IMR-90 (cell line): ENCODE results near the gene NPAS3. TPM values are rescaled to one million over a fixed set of nuclear protein-coding genes. Genes with fewer than 3 reads are reported as not detected.

Source experiments
- ATAC-seq: fragments of 200-7000 bp; cut with Tn5 transposase; 2 replicates; pipeline ENCODE4 v1.9.1; 2020; ENCODE audit warnings: low read depth, mild to moderate bottlenecking, moderate library complexity
- BruUV-seq: library from RNA; stranded (reverse); fragments of 400-500 nt; replicated peaks from 2 replicates; lab custom pipeline; 2021; lab: Mats Ljungman, UMichigan
- CTCF ChIA-PET: fragments of 300-600 bp; formaldehyde crosslinking; extraction: SDS; loops from one replicate; lab custom pipeline; 2021; ENCODE audit warnings: antibody characterized with exemption; lab: Yijun Ruan, JAX
- POLR2A ChIA-PET: fragments of 300-600 bp; sonication (Branson Sonifier 250); formaldehyde crosslinking; loops from one replicate; lab custom pipeline; 2022; ENCODE audit warnings: antibody characterized with exemption; ENCODE audit not compliant: unreplicated experiment; lab: Charles Lee
- DNase-seq: peaks from one replicate; pipeline ENCODE4 v3.0.0; 2013
- H2AFZ ChIP-seq: replicated peaks from 2 replicates; pipeline ENCODE3; 2013; ENCODE audit warnings: low read length, mild to moderate bottlenecking; ENCODE audit not compliant: poor library complexity
- H2AK5ac ChIP-seq: 2 replicates; pipeline ENCODE4 v1.6.1; 2013; ENCODE audit warnings: low read depth, low read length, inconsistent platforms
- H2AK9ac ChIP-seq: replicated peaks from 2 replicates; pipeline ENCODE3; 2013; ENCODE audit warnings: mild to moderate bottlenecking, low read depth, low read length, moderate library complexity; ENCODE audit not compliant: poor library complexity
- H2BK120ac ChIP-seq: 2 replicates; pipeline ENCODE4 v1.6.1; 2013; ENCODE audit warnings: low read depth, low read length, inconsistent platforms
- H2BK15ac ChIP-seq: 3 replicates; pipeline ENCODE4 v1.6.1; 2013; ENCODE audit warnings: low read depth, low read length, inconsistent platforms
- H2BK20ac ChIP-seq: 2 replicates; pipeline ENCODE4 v1.6.1; 2013; ENCODE audit warnings: low read depth, mild to moderate bottlenecking, inconsistent platforms, low read length, moderate library complexity
- H2BK5ac ChIP-seq: 2 replicates; pipeline ENCODE4 v1.6.1; 2013; ENCODE audit warnings: mild to moderate bottlenecking, low read depth, low read length, inconsistent platforms; ENCODE audit not compliant: poor library complexity, severe bottlenecking
- H3K14ac ChIP-seq: replicated peaks from 2 replicates; pipeline ENCODE4 v1.6.1; 2013; ENCODE audit warnings: low read depth, low read length, inconsistent platforms
- H3K18ac ChIP-seq: 2 replicates; pipeline ENCODE4 v1.6.1; 2013; ENCODE audit warnings: low read depth, low read length, control low read depth
- H3K23ac ChIP-seq: 2 replicates; pipeline ENCODE4 v1.6.1; 2013; ENCODE audit warnings: low read depth, low read length, inconsistent platforms
- H3K27ac ChIP-seq: 2 replicates; pipeline ENCODE4 v1.5.1; 2013; ENCODE audit warnings: mild to moderate bottlenecking, control low read depth, low read length; ENCODE audit not compliant: insufficient read depth
- H3K27me3 ChIP-seq: 2 replicates; pipeline ENCODE4 v1.6.1; 2013; ENCODE audit warnings: low read length; ENCODE audit not compliant: control insufficient read depth, insufficient read depth
- H3K36me3 ChIP-seq: 2 replicates; pipeline ENCODE4 v1.6.1; 2013; ENCODE audit warnings: low read length, mixed read lengths; ENCODE audit not compliant: control insufficient read depth, insufficient read depth
- H3K4ac ChIP-seq: 2 replicates; pipeline ENCODE4 v1.6.1; 2013; ENCODE audit warnings: low read depth, low read length, inconsistent platforms
- H3K4me1 ChIP-seq: 2 replicates; pipeline ENCODE4 v1.6.1; 2013; ENCODE audit warnings: low read length, mixed read lengths; ENCODE audit not compliant: control insufficient read depth, insufficient read depth
- H3K4me2 ChIP-seq: 2 replicates; pipeline ENCODE4 v1.6.1; 2013; ENCODE audit warnings: low read depth, mild to moderate bottlenecking, control low read depth, low read length, moderate library complexity
- H3K4me3 ChIP-seq: 2 replicates; pipeline ENCODE4 v1.5.1; 2013; ENCODE audit warnings: low read depth, mild to moderate bottlenecking, control low read depth, low read length, moderate library complexity; ENCODE audit not compliant: insufficient read depth
- H3K56ac ChIP-seq: 2 replicates; pipeline ENCODE4 v1.6.1; 2013; ENCODE audit warnings: low read length, inconsistent platforms; ENCODE audit not compliant: insufficient read depth; ENCODE audit errors: extremely low read depth
- H3K79me1 ChIP-seq, 2 experiments: 2 replicates each; pipeline ENCODE4 v1.6.1; 2013; ENCODE audit warnings: low read length in 2 of 2, inconsistent platforms in 1 of 2, low read depth in 1 of 2
- H3K9ac ChIP-seq: 2 replicates; pipeline ENCODE4 v1.6.1; 2013; ENCODE audit warnings: low read depth, low read length, control low read depth
- H3K9me1 ChIP-seq: 2 replicates; pipeline ENCODE4 v1.6.1; 2013; ENCODE audit warnings: low read length, inconsistent platforms; ENCODE audit not compliant: insufficient read depth
- H3K9me3 ChIP-seq: 2 replicates; pipeline ENCODE4 v1.6.1; 2013; ENCODE audit warnings: low read length; ENCODE audit not compliant: control insufficient read depth, insufficient read depth
- H4K20me1 ChIP-seq: 2 replicates; pipeline ENCODE4 v1.6.1; 2013; ENCODE audit warnings: low read length, inconsistent platforms; ENCODE audit not compliant: insufficient read depth
- H4K5ac ChIP-seq: 2 replicates; pipeline ENCODE4 v1.6.1; 2013; ENCODE audit warnings: mild to moderate bottlenecking, low read depth, low read length, control low read depth
- H4K8ac ChIP-seq, 2 experiments: 2 replicates each; pipeline ENCODE4 v1.6.1; 2013; ENCODE audit warnings: low read depth in 2 of 2, low read length in 2 of 2, control low read depth in 1 of 2, inconsistent platforms in 1 of 2
- H4K91ac ChIP-seq: 2 replicates; pipeline ENCODE4 v1.6.1; 2013; ENCODE audit warnings: low read depth, low read length, inconsistent platforms; ENCODE audit not compliant: insufficient read depth
- BHLHE40 ChIP-seq: fragments of 150-350 bp; IDR thresholded peaks from 2 replicates; pipeline ENCODE4 v1.6.1; 2016; ENCODE audit warnings: mild to moderate bottlenecking, low read depth, low read length
- CEBPB ChIP-seq: IDR thresholded peaks from 2 replicates; pipeline ENCODE4 v1.6.1; 2012; ENCODE audit warnings: low read depth, low read length, improper control_type of control experiment
- CTCF ChIP-seq: conservative IDR thresholded peaks from 2 replicates; pipeline ENCODE4 v1.5.1; 2012; ENCODE audit warnings: mild to moderate bottlenecking, low read depth, low read length, improper control_type of control experiment
- ELK1 ChIP-seq: fragments of 150-350 bp; IDR thresholded peaks from 2 replicates; pipeline ENCODE4 v1.6.1; 2016; ENCODE audit warnings: low read depth, mild to moderate bottlenecking, low read length, moderate library complexity, borderline replicate concordance
- MAFK ChIP-seq: IDR thresholded peaks from 2 replicates; pipeline ENCODE4 v1.6.1; 2012; ENCODE audit warnings: low read depth, low read length, improper control_type of control experiment
- MAZ ChIP-seq: IDR thresholded peaks from 2 replicates; pipeline ENCODE4 v1.6.1; 2012; ENCODE audit warnings: low read depth, mild to moderate bottlenecking, low read length, improper control_type of control experiment, moderate library complexity, borderline replicate concordance
- POLR2A ChIP-seq: IDR thresholded peaks from 2 replicates; pipeline ENCODE4 v1.6.1; 2012; ENCODE audit warnings: mild to moderate bottlenecking, low read depth, low read length
- RAD21 ChIP-seq: IDR thresholded peaks from 2 replicates; pipeline ENCODE4 v1.6.1; 2012; ENCODE audit warnings: low read length, improper control_type of control experiment
- RCOR1 ChIP-seq: IDR thresholded peaks from 2 replicates; pipeline ENCODE4 v1.6.1; 2012; ENCODE audit warnings: mild to moderate bottlenecking, low read length, improper control_type of control experiment; ENCODE audit not compliant: insufficient replicate concordance
- RFX5 ChIP-seq: IDR thresholded peaks from 2 replicates; pipeline ENCODE4 v1.8.0; 2012; ENCODE audit warnings: low read depth, mild to moderate bottlenecking, low read length, moderate library complexity
- WGBS, 2 experiments: methylation state at CpG; one replicate each; pipeline versions ENCODE4 v1.1.5 to v1.1.7; 2013; ENCODE audit warnings: missing lambda C conversion rate in 2 of 2; ENCODE audit not compliant: insufficient read length in 1 of 2; ENCODE audit errors: extremely low coverage in 2 of 2; 5-methylcytosine and 5-hydroxymethylcytosine counted together
- dilution Hi-C: fragments of 300-500 bp; cut with HindIII; formaldehyde crosslinking; loops from one replicate; pipeline ENCODE4 v1.14.3; 2018; ENCODE audit warnings: low sequenced_read_pairs; ENCODE audit not compliant: unreplicated experiment
- in situ Hi-C: fragments of 300-500 bp; cut with MboI; formaldehyde crosslinking; loops from 3 replicates; pipeline ENCODE4 v1.14.3; 2019; ENCODE audit warnings: low sequenced_read_pairs, inconsistent platforms, mixed read lengths
- intact Hi-C: fragments of 100-400 bp; cut with micrococcal nuclease; formaldehyde crosslinking; loops from 2 replicates; pipeline ENCODE4 v1.10.0; 2022
- polyA plus RNA-seq, 3 experiments: library from polyadenylated mRNA; depleted of rRNA; stranded (reverse); fragments of >200 nt; gene quantifications; 2 replicates each; pipeline ENCODE4 v1.2.3, GENCODE V29; 2012; ENCODE audit warnings: low replicate concordance in 1 of 3
- total RNA-seq: library from RNA; depleted of rRNA; stranded (reverse); fragments of >200 nt; gene quantifications from 2 replicates; pipeline ENCODE4 v1.2.3, GENCODE V29; 2012

NPAS3 gene
- total and polyA plus RNA-seq, 2 of the 4 experiments (the other 2 are of a cell fraction) = not detected

- Histone ChIP-seq H4K91ac (no peak overlapping the region), H3K9ac (no peak overlapping the region), H3K9me1 (no peaks in the 10 kb centered on the region), H3K14ac (no peak overlapping the region), H3K56ac (no peak overlapping the region), H3K36me3 (no peaks in the 10 kb centered on the region), H4K20me1 (no peaks in the 10 kb centered on the region), H2AK9ac (no peak overlapping the region), H3K23ac (no peak overlapping the region), H2BK20ac (no peak overlapping the region), H3K4me2 (no peak overlapping the region), H4K5ac (no peak overlapping the region), H3K4me1 (no peaks in the 10 kb centered on the region), H3K18ac (no peak overlapping the region), H2BK5ac (no peak overlapping the region), H4K8ac (no peak overlapping the region), H2BK120ac (no peak overlapping the region), H3K4me3 (no peak overlapping the region), H3K79me1 (no peaks in the 10 kb centered on the region), H3K9me3 (no peaks in the 10 kb centered on the region), H3K27ac (no peak overlapping the region), H2BK15ac (no peak overlapping the region), H3K4ac (no peak overlapping the region), H3K27me3 (no peaks in the 10 kb centered on the region), H2AFZ (no peak overlapping the region), H2AK5ac (no peak overlapping the region)
- dilution Hi-C loops = no loop called here
- DNase-seq (no peak), ATAC-seq (no peak)
- intact Hi-C loops = no loop called here
- CTCF ChIA-PET = no interaction called here
- POLR2A ChIA-PET = no interaction called here
- TF ChIP-seq MAFK = no peak
- no peak for TF ChIP-seq ELK1
- TF ChIP-seq CTCF = no peak
- no peak for TF ChIP-seq RAD21
- TF ChIP-seq POLR2A = no peak
- TF ChIP-seq MAZ = no peak
- no peak for TF ChIP-seq BHLHE40
- TF ChIP-seq CEBPB = no peak
- no peak for TF ChIP-seq RFX5
- TF ChIP-seq RCOR1 = no peak
- in situ Hi-C loops = no loop called here
- WGBS, 2 experiments = no CpG with 5 or more reads among the region's 1 CpG
- BruUV-seq = no TSS peak
Measured at GRCh38 chr14:33730156-33730555, 791.5 kb downstream of the NPAS3 start.
